ENCODE measurements around the gene CD300E.
"Not testable (repeated sequence)": the region's sequence is repeated elsewhere in the genome, so short reads cannot be mapped to it uniquely, and the experiment has no call there.

Gene CD300E

GRCh38 chr17:74573635-74574034 lies 49.9 kb downstream of the CD300E start:
- H3K9me3 ChIP-seq (ENCODE audit: control insufficient read depth, low read depth, low read length); H3K36me3 ChIP-seq (ENCODE audit: control insufficient read depth, low read depth, low read length); H3K27me3 ChIP-seq (ENCODE audit: control insufficient read depth, insufficient read depth, low read length); H3K27ac ChIP-seq (ENCODE audit: low read length); H3K4me3 ChIP-seq (ENCODE audit: low read length); H3K9ac ChIP-seq (ENCODE audit: low read length); H3K4me1 ChIP-seq (ENCODE audit: control insufficient read depth, low read depth, low read length): not testable (repeated sequence)

DNA sequence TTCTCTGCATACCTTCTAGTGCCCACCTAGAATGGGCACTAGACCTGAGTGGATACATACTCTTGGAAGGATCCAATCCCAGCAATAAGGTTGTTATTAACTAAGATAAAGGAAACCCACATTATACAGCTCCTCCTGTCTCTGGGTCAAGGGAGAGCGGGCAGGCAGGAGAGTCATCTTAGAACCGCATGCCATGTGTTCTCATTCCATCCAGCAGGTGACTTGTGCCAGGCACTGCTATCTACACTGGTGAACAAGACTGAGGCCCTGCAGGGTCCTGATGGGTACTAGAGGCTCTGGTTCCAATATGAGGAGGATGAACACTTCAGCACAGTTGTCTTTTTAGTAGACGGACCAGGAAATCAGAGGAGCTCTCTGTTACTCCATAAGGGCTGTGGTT lies 50.4 kb downstream of the CD300E start:
- no peaks in the 10 kb centered on the region for H3K9me3 ChIP-seq (ENCODE audit: control insufficient read depth, low read depth, low read length)
- H3K27me3 ChIP-seq (ENCODE audit: control insufficient read depth, insufficient read depth, low read length), result no peaks in the 10 kb centered on the region
- H3K4me3 ChIP-seq (ENCODE audit: low read length), result no peak overlapping the region
- H3K27ac ChIP-seq (ENCODE audit: low read length), result no peak overlapping the region
- H3K9ac ChIP-seq (ENCODE audit: low read length), result no peak overlapping the region
- no peaks in the 10 kb centered on the region for H3K4me1 ChIP-seq (ENCODE audit: control insufficient read depth, low read depth, low read length)
- H3K36me3 ChIP-seq (ENCODE audit: control insufficient read depth, low read depth, low read length), result no peaks in the 10 kb centered on the region

DNA sequence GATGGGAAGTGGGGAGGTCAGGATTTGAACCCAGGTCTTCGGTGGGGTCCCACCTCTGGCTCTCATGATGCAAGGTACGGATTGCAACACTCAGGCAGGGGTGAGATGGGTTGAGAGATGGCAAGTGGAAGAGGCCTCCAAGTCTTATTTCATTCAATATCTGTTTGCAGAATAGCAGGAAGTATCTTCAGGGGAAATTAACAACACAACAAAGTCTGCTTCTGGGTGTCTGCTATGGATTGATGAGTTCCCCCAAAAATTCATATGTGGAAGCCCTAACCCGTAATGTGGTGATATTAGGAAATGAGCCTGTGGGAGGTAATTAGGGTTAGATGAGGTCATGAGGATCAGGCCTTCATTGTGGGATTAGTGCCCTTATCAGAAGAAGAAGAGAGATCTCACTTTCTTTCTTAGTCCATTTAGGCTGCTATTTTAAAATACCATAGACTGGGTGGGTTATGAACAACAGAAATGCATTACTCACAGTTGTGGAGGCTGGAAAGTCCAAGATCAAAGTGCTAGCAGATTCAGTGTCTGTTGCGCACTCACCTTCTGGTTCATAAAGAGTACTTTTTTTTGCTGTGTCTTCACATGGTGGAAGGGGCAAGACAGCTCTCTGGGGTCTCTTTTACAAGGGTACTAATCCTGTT lies 51.8 kb downstream of the CD300E start:
- no peaks in the 10 kb centered on the region for H3K36me3 ChIP-seq (ENCODE audit: control insufficient read depth, low read depth, low read length)

GRCh38 chr17:74569020-74570003 lies 54.2 kb downstream of the CD300E start:
- no peaks in the 10 kb centered on the region for H3K27me3 ChIP-seq (ENCODE audit: control insufficient read depth, insufficient read depth, low read length)
- H3K36me3 ChIP-seq (ENCODE audit: control insufficient read depth, low read depth, low read length), result no peaks in the 10 kb centered on the region
- H3K9me3 ChIP-seq (ENCODE audit: control insufficient read depth, low read depth, low read length), result no peaks in the 10 kb centered on the region
- no peak overlapping the region for H3K27ac ChIP-seq (ENCODE audit: low read length)
- H3K4me3 ChIP-seq (ENCODE audit: low read length), result no peak overlapping the region
- no peak overlapping the region for H3K9ac ChIP-seq (ENCODE audit: low read length)
- no peaks in the 10 kb centered on the region for H3K4me1 ChIP-seq (ENCODE audit: control insufficient read depth, low read depth, low read length)

More for the DNA sequence above, 51.8 kb downstream of the CD300E start:
- no peak overlapping the region for H3K27ac ChIP-seq (ENCODE audit: low read length)
- H3K4me1 ChIP-seq (ENCODE audit: control insufficient read depth, low read depth, low read length), result no peaks in the 10 kb centered on the region
- H3K4me3 ChIP-seq (ENCODE audit: low read length), result no peak overlapping the region
- H3K9ac ChIP-seq (ENCODE audit: low read length), result no peak overlapping the region
- H3K9me3 ChIP-seq (ENCODE audit: control insufficient read depth, low read depth, low read length), result no peaks in the 10 kb centered on the region
- no peaks in the 10 kb centered on the region for H3K27me3 ChIP-seq (ENCODE audit: control insufficient read depth, insufficient read depth, low read length)

GRCh38 chr17:74568106-74568873 lies 55.2 kb downstream of the CD300E start:
- Histone ChIP-seq H3K27ac (ENCODE audit: low read length) (no peak overlapping the region), H3K27me3 (ENCODE audit: control insufficient read depth, insufficient read depth, low read length) (no peaks in the 10 kb centered on the region), H3K36me3 (ENCODE audit: control insufficient read depth, low read depth, low read length) (no peaks in the 10 kb centered on the region), H3K9ac (ENCODE audit: low read length) (no peak overlapping the region), H3K4me1 (ENCODE audit: control insufficient read depth, low read depth, low read length) (no peaks in the 10 kb centered on the region), H3K9me3 (ENCODE audit: control insufficient read depth, low read depth, low read length) (no peaks in the 10 kb centered on the region), H3K4me3 (ENCODE audit: low read length) (no peak overlapping the region)

DNA sequence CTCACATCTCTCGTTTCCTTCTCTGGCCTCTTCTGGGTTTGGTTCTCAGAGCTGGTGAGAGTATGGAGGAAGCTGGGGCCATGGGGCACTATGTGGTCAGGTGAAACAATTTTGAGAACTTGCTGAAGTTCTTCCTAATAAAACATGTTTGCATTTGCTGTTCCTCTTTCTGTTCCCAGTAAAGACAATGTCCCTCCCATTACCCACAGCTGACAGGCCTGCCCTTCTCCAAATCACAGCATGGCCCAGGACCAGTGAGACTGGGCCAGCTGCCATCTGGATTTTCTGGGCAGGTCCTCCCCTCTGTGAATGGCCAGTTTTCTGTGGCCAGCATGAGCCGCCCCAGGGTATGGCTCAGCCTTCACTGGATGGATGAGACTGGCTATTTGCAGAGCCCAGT lies 56.1 kb downstream of the CD300E start, which contains the start of gene CD300H:
Gene CD300H, minus strand, starts transcription at position 113 of the 400 bp plus-strand sequence.
- no peaks in the 10 kb centered on the region for H3K4me1 ChIP-seq (ENCODE audit: control insufficient read depth, low read depth, low read length)
- no peak within 1 kb of the TSS for H3K27ac ChIP-seq (ENCODE audit: low read length)
- H3K36me3 ChIP-seq (ENCODE audit: control insufficient read depth, low read depth, low read length), result no peaks in the 10 kb centered on the region
- H3K9me3 ChIP-seq (ENCODE audit: control insufficient read depth, low read depth, low read length), result no peaks in the 10 kb centered on the region
- H3K4me3 ChIP-seq (ENCODE audit: low read length), result no peak within 1 kb of the TSS
- no peak within 1 kb of the TSS for H3K9ac ChIP-seq (ENCODE audit: low read length)
- no peaks in the 10 kb centered on the region for H3K27me3 ChIP-seq (ENCODE audit: control insufficient read depth, insufficient read depth, low read length)

DNA sequence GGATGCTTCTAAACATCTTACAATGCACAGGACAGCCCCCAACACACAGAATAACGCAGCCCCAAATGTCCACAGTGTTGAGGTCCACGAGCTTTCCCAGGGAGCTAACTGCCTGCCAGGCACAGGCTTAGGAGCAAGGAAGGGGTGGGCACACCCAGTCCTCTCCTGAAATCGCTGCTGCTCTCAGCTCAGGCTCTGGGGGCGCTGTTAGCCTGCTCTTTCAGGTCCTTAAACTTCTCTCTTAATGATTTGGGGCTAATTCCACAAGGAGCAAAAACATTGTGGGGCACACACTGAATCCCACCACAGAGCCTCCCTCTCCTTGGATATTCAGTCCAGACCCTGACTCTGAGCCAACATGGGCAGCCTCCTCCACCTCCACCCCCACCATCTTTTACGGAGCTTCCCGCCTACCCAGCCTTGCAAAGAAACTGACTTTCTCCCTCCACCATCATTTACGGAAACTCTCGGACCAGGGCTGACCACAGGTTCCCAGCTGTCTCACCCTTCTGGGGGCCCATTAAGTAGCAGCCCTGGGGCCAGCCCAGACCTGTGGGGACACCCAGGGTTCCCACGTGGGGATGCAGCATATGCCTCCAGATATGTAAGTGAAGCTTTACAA lies 57.3 kb downstream of the CD300E start:
- no peak overlapping the region for H3K4me3 ChIP-seq (ENCODE audit: low read length)
- H3K27ac ChIP-seq (ENCODE audit: low read length), result no peak overlapping the region
- H3K27me3 ChIP-seq (ENCODE audit: control insufficient read depth, insufficient read depth, low read length), result no peaks in the 10 kb centered on the region
- no peak overlapping the region for H3K9ac ChIP-seq (ENCODE audit: low read length)
- no peaks in the 10 kb centered on the region for H3K4me1 ChIP-seq (ENCODE audit: control insufficient read depth, low read depth, low read length)
- no peaks in the 10 kb centered on the region for H3K9me3 ChIP-seq (ENCODE audit: control insufficient read depth, low read depth, low read length)
- H3K36me3 ChIP-seq (ENCODE audit: control insufficient read depth, low read depth, low read length), result no peaks in the 10 kb centered on the region

DNA sequence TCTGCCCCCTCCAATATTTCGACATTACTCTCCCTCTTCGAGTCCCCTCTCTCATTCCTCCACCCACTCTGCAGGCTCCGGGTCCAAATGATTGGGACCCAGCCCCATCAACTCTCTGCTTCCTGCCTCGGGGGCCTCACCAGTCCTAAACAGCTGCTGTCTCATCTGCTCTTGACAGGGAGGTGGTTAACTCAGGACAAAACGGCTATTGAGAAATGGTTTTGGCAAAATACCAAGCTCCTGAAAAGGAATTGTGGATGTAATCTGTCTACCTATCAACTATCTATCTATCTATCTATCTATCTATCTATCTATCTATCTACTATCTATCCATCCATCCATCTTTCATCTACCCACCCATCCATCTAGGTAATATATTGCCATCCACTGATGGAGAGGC lies 58.4 kb downstream of the CD300E start:
- Histone ChIP-seq H3K4me1 (ENCODE audit: control insufficient read depth, low read depth, low read length) (no peaks in the 10 kb centered on the region), H3K9ac (ENCODE audit: low read length) (no peak overlapping the region), H3K4me3 (ENCODE audit: low read length) (no peak overlapping the region), H3K27ac (ENCODE audit: low read length) (no peak overlapping the region), H3K36me3 (ENCODE audit: control insufficient read depth, low read depth, low read length) (no peaks in the 10 kb centered on the region), H3K27me3 (ENCODE audit: control insufficient read depth, insufficient read depth, low read length) (no peaks in the 10 kb centered on the region), H3K9me3 (ENCODE audit: control insufficient read depth, low read depth, low read length) (no peaks in the 10 kb centered on the region)

DNA sequence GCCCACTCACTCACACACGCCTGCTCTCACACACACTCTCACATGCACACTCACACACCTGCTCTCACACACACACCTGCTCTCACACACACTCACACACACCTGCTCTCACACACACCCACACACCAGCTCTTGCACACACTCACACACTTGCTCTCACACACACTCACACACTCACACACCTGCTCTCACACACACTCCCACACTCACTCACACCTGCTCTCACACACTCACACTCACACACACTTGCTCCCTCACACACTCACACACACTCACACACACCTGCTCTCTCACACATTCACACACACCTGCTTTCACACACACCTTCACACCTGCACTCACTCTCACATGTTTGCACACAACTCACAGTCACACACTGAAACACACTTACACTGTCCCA lies 60.2 kb downstream of the CD300E start:
- Histone ChIP-seq H3K4me1 (ENCODE audit: control insufficient read depth, low read depth, low read length) (no peaks in the 10 kb centered on the region), H3K27ac (ENCODE audit: low read length) (no peak overlapping the region)

GRCh38 chr17:74561586-74561985 lies 62.0 kb downstream of the CD300E start:
- Histone ChIP-seq H3K4me3 (ENCODE audit: low read length) (no peak overlapping the region), H3K9me3 (ENCODE audit: control insufficient read depth, low read depth, low read length) (no peaks in the 10 kb centered on the region), H3K9ac (ENCODE audit: low read length) (no peak overlapping the region), H3K4me1 (ENCODE audit: control insufficient read depth, low read depth, low read length) (no peaks in the 10 kb centered on the region), H3K27ac (ENCODE audit: low read length) (no peak overlapping the region), H3K27me3 (ENCODE audit: control insufficient read depth, insufficient read depth, low read length) (no peaks in the 10 kb centered on the region), H3K36me3 (ENCODE audit: control insufficient read depth, low read depth, low read length) (no peaks in the 10 kb centered on the region)

More for the DNA sequence above, 60.2 kb downstream of the CD300E start:
- Histone ChIP-seq H3K27me3 (ENCODE audit: control insufficient read depth, insufficient read depth, low read length) (no peaks in the 10 kb centered on the region), H3K9ac (ENCODE audit: low read length) (no peak overlapping the region), H3K4me3 (ENCODE audit: low read length) (no peak overlapping the region), H3K9me3 (ENCODE audit: control insufficient read depth, low read depth, low read length) (no peaks in the 10 kb centered on the region), H3K36me3 (ENCODE audit: control insufficient read depth, low read depth, low read length) (no peaks in the 10 kb centered on the region)

Data from iPS-18a (cell line).